ENCODE data around the gene MOB1A.
"Not testable (repeated sequence)": the region's sequence is repeated elsewhere in the genome, so short reads cannot be mapped to it uniquely, and the experiment has no call there.

The MOB1A gene

GRCh38 chr2:74198461-74199274 is 20.0 kb upstream of the MOB1A start, which contains the start of gene MTHFD2:
TSS of gene MTHFD2 (plus strand) at chr2:74198615. CDS start at chr2:74198642, 27 bp downstream.
- peak; percentile 86 to 90 for DNase-seq (ENCODE audit: low read depth in 2 of 2)

GRCh38 chr2:74198023-74198460 is 19.4 kb upstream of the MOB1A start:
- DNase-seq (ENCODE audit: low read depth in 2 of 2), result no peak

GRCh38 chr2:74197049-74197448 is 18.4 kb upstream of the MOB1A start:
- DNase-seq (ENCODE audit: low read depth in 2 of 2), result no peak

- DNase-seq (ENCODE audit: low read depth in 2 of 2), result no peak
These were observed 16.1 kb upstream of the MOB1A start for GRCh38 chr2:74194799-74195198.

- no peak for DNase-seq (ENCODE audit: low read depth in 2 of 2)
These were observed 13.1 kb upstream of the MOB1A start for GRCh38 chr2:74191596-74192380.

GRCh38 chr2:74188696-74189095 is 10.0 kb upstream of the MOB1A start:
- no peak for DNase-seq (ENCODE audit: low read depth in 2 of 2)

- no peak for DNase-seq (ENCODE audit: low read depth in 2 of 2)
These were observed 9.4 kb upstream of the MOB1A start for GRCh38 chr2:74188018-74188601.

- not testable (repeated sequence) for DNase-seq (ENCODE audit: low read depth in 2 of 2)
These were observed 8.0 kb upstream of the MOB1A start for GRCh38 chr2:74186706-74187105.

GRCh38 chr2:74186038-74186437 is 7.4 kb upstream of the MOB1A start:
- peak in 1 of 2 donors; percentile 12 for DNase-seq (ENCODE audit: low read depth in 2 of 2)

GRCh38 chr2:74183878-74184277 is 5.2 kb upstream of the MOB1A start:
- DNase-seq (ENCODE audit: low read depth in 2 of 2), result no peak

- DNase-seq (ENCODE audit: low read depth in 2 of 2), result no peak
These were observed 3.1 kb upstream of the MOB1A start for GRCh38 chr2:74181739-74182138.

GRCh38 chr2:74179063-74179865 is 585 bp upstream of the MOB1A start:
- no peak for DNase-seq (ENCODE audit: low read depth in 2 of 2)

GRCh38 chr2:74177696-74178095 is 983 bp downstream of the MOB1A start:
- DNase-seq (ENCODE audit: low read depth in 2 of 2), result no peak

- DNase-seq (ENCODE audit: low read depth in 2 of 2), result no peak
These were observed 3.8 kb downstream of the MOB1A start for GRCh38 chr2:74174909-74175308.

- no peak for DNase-seq (ENCODE audit: low read depth in 2 of 2)
These were observed 9.9 kb downstream of the MOB1A start for GRCh38 chr2:74168739-74169138.

- no peak for DNase-seq (ENCODE audit: low read depth in 2 of 2)
These were observed 13.9 kb downstream of the MOB1A start for GRCh38 chr2:74164761-74165160.

GRCh38 chr2:74162951-74163350 is 15.7 kb downstream of the MOB1A start:
- no peak for DNase-seq (ENCODE audit: low read depth in 2 of 2)

- no peak for DNase-seq (ENCODE audit: low read depth in 2 of 2)
These were observed 22.8 kb downstream of the MOB1A start for GRCh38 chr2:74155830-74156229.

- DNase-seq (ENCODE audit: low read depth in 2 of 2), result no peak
These were observed 25.7 kb downstream of the MOB1A start for GRCh38 chr2:74152954-74153353.

- DNase-seq (ENCODE audit: low read depth in 2 of 2), result no peak
These were observed 28.9 kb downstream of the MOB1A start for GRCh38 chr2:74149570-74150319.

GRCh38 chr2:74149247-74149525 is 29.5 kb downstream of the MOB1A start:
- no peak for DNase-seq (ENCODE audit: low read depth in 2 of 2)
